GM12878 (cell line): ENCODE data around the gene PITPNM3.

ENCODE experiments used
- CHD2 ChIP-seq: IDR thresholded peaks from 2 replicates; pipeline ENCODE4 v1.6.1; 2011; ENCODE audit warnings: low read depth, low read length, improper control_type of control experiment, borderline replicate concordance
- EP300 ChIP-seq, 2 experiments: fragments of 150-350 bp in 1 of 2; IDR thresholded peaks; 2 replicates each; pipeline ENCODE4 v1.6.1; 2011 to 2012; ENCODE audit warnings: low read depth in 2 of 2, low read length in 2 of 2, borderline replicate concordance in 1 of 2, improper control_type of control experiment in 1 of 2, inconsistent platforms in 1 of 2; ENCODE audit not compliant: control insufficient read depth in 1 of 2
- EZH2 ChIP-seq: IDR thresholded peaks from 2 replicates; pipeline ENCODE4 v1.6.1; 2012; ENCODE audit warnings: low read depth, mild to moderate bottlenecking, control low read depth, inconsistent platforms, low read length, borderline replicate concordance; ENCODE audit not compliant: control insufficient read depth
- FOXK2 ChIP-seq: fragments of 450-650 bp; IDR thresholded peaks from 2 replicates; pipeline ENCODE4 v1.6.1; 2017; ENCODE audit warnings: mild to moderate bottlenecking, moderate library complexity
- JUND ChIP-seq: IDR thresholded peaks from 2 replicates; pipeline ENCODE4 v1.6.1; 2012; ENCODE audit warnings: low read depth, mild to moderate bottlenecking, low read length, improper control_type of control experiment, moderate library complexity
- RAD21 ChIP-seq: IDR thresholded peaks from 2 replicates; pipeline ENCODE4 v1.6.1; 2011; ENCODE audit warnings: mild to moderate bottlenecking, low read depth, low read length, moderate library complexity; ENCODE audit not compliant: insufficient read depth
- TF ChIP-seq, protein P1 (sequence below), 3 experiments: IDR thresholded peaks in 2 of 3; conservative IDR thresholded peaks in 1 of 3; 2 replicates each; pipeline ENCODE4 v1.5.1; 2011; ENCODE audit warnings: low read depth in 3 of 3, low read length in 3 of 3, mild to moderate bottlenecking in 3 of 3, control low read depth in 2 of 3, moderate library complexity in 2 of 3, inconsistent platforms in 1 of 3, mixed read lengths in 1 of 3; ENCODE audit not compliant: control insufficient read depth in 2 of 3, insufficient read depth in 1 of 3; ENCODE audit errors: extremely low read depth in 1 of 3
- TF ChIP-seq, protein P2 (sequence below): IDR thresholded peaks from 2 replicates; pipeline ENCODE4 v1.6.1; 2012; ENCODE audit warnings: low read depth, low read length, improper control_type of control experiment
- TF ChIP-seq, protein P3 (sequence below): fragments of 450-650 bp; IDR thresholded peaks from 2 replicates; pipeline ENCODE4 v1.6.1; 2017; ENCODE audit warnings: mild to moderate bottlenecking, moderate library complexity

DNA sequence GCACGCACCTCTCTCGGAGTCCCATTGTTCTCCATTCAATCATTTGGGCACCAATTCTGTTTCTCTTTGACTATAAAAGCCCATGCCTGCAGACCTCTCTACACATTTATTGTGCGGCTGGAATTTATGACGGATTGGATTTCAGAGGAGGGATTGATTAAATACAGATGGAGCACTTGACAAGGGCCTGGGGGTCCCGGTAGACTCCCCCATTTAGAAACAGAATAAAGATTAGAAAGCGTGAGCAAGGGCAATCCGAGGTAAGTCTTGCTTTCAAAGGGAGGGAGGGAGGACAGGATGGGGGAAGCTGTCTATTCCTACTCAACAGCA, 15.1 kb upstream of the PITPNM3 start:
- TF ChIP-seq, protein P1, sequence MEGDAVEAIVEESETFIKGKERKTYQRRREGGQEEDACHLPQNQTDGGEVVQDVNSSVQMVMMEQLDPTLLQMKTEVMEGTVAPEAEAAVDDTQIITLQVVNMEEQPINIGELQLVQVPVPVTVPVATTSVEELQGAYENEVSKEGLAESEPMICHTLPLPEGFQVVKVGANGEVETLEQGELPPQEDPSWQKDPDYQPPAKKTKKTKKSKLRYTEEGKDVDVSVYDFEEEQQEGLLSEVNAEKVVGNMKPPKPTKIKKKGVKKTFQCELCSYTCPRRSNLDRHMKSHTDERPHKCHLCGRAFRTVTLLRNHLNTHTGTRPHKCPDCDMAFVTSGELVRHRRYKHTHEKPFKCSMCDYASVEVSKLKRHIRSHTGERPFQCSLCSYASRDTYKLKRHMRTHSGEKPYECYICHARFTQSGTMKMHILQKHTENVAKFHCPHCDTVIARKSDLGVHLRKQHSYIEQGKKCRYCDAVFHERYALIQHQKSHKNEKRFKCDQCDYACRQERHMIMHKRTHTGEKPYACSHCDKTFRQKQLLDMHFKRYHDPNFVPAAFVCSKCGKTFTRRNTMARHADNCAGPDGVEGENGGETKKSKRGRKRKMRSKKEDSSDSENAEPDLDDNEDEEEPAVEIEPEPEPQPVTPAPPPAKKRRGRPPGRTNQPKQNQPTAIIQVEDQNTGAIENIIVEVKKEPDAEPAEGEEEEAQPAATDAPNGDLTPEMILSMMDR (IDR thresholded peaks at IDR 0.05 in 2 of 3, conservative IDR thresholded peaks at IDR 0.05 in 1 of 3; ENCODE audit: control insufficient read depth in 2 of 3, extremely low read depth in 1 of 3, insufficient read depth in 1 of 3, low read depth in 3 of 3, low read length in 3 of 3): no peak
- TF ChIP-seq FOXK2 (no peak), EP300 (IDR thresholded peaks at IDR 0.05; ENCODE audit: borderline replicate concordance in 1 of 2, control insufficient read depth in 1 of 2, low read depth in 2 of 2, low read length in 2 of 2) (no peak), CHD2 (no peak), RAD21 (no peak), EZH2 (no peak), JUND (no peak)
- TF ChIP-seq, protein P2, sequence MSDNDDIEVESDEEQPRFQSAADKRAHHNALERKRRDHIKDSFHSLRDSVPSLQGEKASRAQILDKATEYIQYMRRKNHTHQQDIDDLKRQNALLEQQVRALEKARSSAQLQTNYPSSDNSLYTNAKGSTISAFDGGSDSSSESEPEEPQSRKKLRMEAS: no peak
- TF ChIP-seq, protein P3, sequence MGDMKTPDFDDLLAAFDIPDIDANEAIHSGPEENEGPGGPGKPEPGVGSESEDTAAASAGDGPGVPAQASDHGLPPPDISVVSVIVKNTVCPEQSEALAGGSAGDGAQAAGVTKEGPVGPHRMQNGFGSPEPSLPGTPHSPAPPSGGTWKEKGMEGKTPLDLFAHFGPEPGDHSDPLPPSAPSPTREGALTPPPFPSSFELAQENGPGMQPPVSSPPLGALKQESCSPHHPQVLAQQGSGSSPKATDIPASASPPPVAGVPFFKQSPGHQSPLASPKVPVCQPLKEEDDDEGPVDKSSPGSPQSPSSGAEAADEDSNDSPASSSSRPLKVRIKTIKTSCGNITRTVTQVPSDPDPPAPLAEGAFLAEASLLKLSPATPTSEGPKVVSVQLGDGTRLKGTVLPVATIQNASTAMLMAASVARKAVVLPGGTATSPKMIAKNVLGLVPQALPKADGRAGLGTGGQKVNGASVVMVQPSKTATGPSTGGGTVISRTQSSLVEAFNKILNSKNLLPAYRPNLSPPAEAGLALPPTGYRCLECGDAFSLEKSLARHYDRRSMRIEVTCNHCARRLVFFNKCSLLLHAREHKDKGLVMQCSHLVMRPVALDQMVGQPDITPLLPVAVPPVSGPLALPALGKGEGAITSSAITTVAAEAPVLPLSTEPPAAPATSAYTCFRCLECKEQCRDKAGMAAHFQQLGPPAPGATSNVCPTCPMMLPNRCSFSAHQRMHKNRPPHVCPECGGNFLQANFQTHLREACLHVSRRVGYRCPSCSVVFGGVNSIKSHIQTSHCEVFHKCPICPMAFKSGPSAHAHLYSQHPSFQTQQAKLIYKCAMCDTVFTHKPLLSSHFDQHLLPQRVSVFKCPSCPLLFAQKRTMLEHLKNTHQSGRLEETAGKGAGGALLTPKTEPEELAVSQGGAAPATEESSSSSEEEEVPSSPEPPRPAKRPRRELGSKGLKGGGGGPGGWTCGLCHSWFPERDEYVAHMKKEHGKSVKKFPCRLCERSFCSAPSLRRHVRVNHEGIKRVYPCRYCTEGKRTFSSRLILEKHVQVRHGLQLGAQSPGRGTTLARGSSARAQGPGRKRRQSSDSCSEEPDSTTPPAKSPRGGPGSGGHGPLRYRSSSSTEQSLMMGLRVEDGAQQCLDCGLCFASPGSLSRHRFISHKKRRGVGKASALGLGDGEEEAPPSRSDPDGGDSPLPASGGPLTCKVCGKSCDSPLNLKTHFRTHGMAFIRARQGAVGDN: no peak
